ENCODE data around the gene TRAPPC14. TPM values are rescaled to one million over a fixed set of nuclear protein-coding genes. Genes with fewer than 3 reads are reported as not detected.

TRAPPC14 gene
- total and polyA plus RNA-seq, 2 of the 13 experiments (the other 11 are each of a cell fraction or from before 2014, with no cell fraction given) = 4.7 to 9.6 TPM

DNA sequence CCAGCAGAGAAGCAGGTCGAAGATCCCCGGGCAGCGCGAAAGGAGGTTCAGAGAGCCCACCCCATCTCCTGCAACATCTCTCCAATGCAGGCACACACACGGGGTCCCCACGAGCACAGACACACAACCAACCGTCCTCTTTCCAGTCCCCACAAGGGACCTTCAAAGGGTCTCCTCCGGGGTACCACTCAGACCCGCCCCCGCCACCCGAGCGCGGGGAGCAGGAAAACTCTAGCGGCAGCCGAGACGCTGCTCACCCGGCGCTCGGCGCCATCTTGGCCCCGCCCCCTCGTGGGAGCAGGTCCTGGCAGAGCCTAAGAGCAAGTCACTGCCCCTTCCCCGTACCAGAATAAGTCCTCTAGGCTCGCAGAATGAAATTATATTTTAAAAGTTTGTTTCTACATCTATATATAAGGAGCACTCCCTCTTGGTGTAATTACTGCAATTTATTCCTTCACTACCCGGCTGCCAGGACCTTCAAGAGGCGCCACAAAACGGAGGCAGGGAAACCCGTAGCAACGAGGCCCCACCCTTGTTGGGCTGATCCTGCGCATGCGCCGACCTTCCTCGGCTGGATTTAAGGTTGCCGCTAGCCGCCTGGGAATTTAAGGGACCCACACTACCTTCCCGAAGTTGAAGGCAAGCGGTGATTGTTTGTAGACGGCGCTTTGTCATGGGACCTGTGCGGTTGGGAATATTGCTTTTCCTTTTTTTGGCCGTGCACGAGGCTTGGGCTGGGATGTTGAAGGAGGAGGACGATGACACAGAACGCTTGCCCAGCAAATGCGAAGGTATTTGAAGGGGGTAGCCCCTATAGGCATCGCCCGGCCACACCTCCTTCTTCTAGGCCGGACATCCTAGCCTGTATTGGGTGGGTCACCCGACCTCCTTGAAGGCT is 39.2 kb downstream of the TRAPPC14 start, which contains the start of the genes CNPY4 and TAF6 (continued):
- TF ChIP-seq, protein P1, sequence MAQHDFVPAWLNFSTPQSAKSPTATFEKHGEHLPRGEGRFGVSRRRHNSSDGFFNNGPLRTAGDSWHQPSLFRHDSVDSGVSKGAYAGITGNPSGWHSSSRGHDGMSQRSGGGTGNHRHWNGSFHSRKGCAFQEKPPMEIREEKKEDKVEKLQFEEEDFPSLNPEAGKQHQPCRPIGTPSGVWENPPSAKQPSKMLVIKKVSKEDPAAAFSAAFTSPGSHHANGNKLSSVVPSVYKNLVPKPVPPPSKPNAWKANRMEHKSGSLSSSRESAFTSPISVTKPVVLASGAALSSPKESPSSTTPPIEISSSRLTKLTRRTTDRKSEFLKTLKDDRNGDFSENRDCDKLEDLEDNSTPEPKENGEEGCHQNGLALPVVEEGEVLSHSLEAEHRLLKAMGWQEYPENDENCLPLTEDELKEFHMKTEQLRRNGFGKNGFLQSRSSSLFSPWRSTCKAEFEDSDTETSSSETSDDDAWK (CRISPR knock-in tag; IDR thresholded peaks at IDR 0.05) = no peak
- TF ChIP-seq TGIF2 (CRISPR knock-in tag; IDR thresholded peaks at IDR 0.05) (peak; percentile 83; the same call in 1 of the 2 replicates), ZSCAN12 (CRISPR knock-in tag; IDR thresholded peaks at IDR 0.05) (no peak; the same call in 1 of the 2 replicates), ZNF790 (CRISPR knock-in tag; IDR thresholded peaks at IDR 0.05; ENCODE audit: borderline replicate concordance) (peak; percentile 48; the same call in 1 of the 2 replicates), ZC3H13 (CRISPR knock-in tag; IDR thresholded peaks at IDR 0.05) (no peak), RBFOX2 (IDR thresholded peaks at IDR 0.05; ENCODE audit: low read depth, low read length) (peak; percentile 65), ZNF614 (CRISPR knock-in tag; IDR thresholded peaks at IDR 0.05; ENCODE audit: borderline replicate concordance) (no peak), ZSCAN31 (CRISPR knock-in tag; IDR thresholded peaks at IDR 0.05; ENCODE audit: low read depth) (peak; percentile 63; the same call in 1 of the 2 replicates), ZNF670 (CRISPR knock-in tag; IDR thresholded peaks at IDR 0.05; ENCODE audit: borderline replicate concordance) (peak; percentile 62; the same call in 1 of the 2 replicates), ZNF710 (CRISPR knock-in tag; IDR thresholded peaks at IDR 0.05; ENCODE audit: borderline replicate concordance) (no peak), ZNF598 (CRISPR knock-in tag; IDR thresholded peaks at IDR 0.05; ENCODE audit: borderline replicate concordance) (no peak), SIX1 (CRISPR knock-in tag; IDR thresholded peaks at IDR 0.05; ENCODE audit: borderline replicate concordance) (peak; percentile 15; the same call in 1 of the 2 replicates), DPF2 (CRISPR knock-in tag; IDR thresholded peaks at IDR 0.05; ENCODE audit: borderline replicate concordance, low read depth) (no peak), SAFB2 (CRISPR knock-in tag; IDR thresholded peaks at IDR 0.05; ENCODE audit: borderline replicate concordance, low read depth) (no peak; the same call in 1 of the 2 replicates), THAP11 (CRISPR knock-in tag; IDR thresholded peaks at IDR 0.05) (peak; percentile 48; the same call in 1 of the 2 replicates), ZNF143 (CRISPR knock-in tag; IDR thresholded peaks at IDR 0.05) (no peak)
- TF ChIP-seq, protein P2, sequence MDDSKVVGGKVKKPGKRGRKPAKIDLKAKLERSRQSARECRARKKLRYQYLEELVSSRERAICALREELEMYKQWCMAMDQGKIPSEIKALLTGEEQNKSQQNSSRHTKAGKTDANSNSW (CRISPR knock-in tag; IDR thresholded peaks at IDR 0.05; ENCODE audit: borderline replicate concordance) = no peak; the same call in 1 of the 2 replicates
- TF ChIP-seq, protein P3, sequence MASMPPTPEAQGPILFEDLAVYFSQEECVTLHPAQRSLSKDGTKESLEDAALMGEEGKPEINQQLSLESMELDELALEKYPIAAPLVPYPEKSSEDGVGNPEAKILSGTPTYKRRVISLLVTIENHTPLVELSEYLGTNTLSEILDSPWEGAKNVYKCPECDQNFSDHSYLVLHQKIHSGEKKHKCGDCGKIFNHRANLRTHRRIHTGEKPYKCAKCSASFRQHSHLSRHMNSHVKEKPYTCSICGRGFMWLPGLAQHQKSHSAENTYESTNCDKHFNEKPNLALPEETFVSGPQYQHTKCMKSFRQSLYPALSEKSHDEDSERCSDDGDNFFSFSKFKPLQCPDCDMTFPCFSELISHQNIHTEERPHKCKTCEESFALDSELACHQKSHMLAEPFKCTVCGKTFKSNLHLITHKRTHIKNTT (CRISPR knock-in tag; IDR thresholded peaks at IDR 0.05) = no peak
- TF ChIP-seq, protein P4, sequence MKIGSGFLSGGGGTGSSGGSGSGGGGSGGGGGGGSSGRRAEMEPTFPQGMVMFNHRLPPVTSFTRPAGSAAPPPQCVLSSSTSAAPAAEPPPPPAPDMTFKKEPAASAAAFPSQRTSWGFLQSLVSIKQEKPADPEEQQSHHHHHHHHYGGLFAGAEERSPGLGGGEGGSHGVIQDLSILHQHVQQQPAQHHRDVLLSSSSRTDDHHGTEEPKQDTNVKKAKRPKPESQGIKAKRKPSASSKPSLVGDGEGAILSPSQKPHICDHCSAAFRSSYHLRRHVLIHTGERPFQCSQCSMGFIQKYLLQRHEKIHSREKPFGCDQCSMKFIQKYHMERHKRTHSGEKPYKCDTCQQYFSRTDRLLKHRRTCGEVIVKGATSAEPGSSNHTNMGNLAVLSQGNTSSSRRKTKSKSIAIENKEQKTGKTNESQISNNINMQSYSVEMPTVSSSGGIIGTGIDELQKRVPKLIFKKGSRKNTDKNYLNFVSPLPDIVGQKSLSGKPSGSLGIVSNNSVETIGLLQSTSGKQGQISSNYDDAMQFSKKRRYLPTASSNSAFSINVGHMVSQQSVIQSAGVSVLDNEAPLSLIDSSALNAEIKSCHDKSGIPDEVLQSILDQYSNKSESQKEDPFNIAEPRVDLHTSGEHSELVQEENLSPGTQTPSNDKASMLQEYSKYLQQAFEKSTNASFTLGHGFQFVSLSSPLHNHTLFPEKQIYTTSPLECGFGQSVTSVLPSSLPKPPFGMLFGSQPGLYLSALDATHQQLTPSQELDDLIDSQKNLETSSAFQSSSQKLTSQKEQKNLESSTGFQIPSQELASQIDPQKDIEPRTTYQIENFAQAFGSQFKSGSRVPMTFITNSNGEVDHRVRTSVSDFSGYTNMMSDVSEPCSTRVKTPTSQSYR (CRISPR knock-in tag; IDR thresholded peaks at IDR 0.05; ENCODE audit: borderline replicate concordance) = no peak

Measured in HepG2 (cell line).